Caco-2 (cell line): ENCODE data around the gene FXYD2. TPM values are rescaled to one million over a fixed set of nuclear protein-coding genes. Genes with fewer than 3 reads are reported as not detected.

Experiments
- BruUV-seq: library from RNA; stranded (reverse); fragments of 400-500 nt; replicated peaks from 2 replicates; lab custom pipeline; 2021; lab: Mats Ljungman, UMichigan
- CTCF ChIA-PET: fragments of 300-600 bp; sonication (Branson Sonifier 250); formaldehyde crosslinking; loops from one replicate; lab custom pipeline; 2022; ENCODE audit warnings: antibody characterized with exemption; lab: Charles Lee
- POLR2A ChIA-PET: fragments of 300-600 bp; sonication (Branson Sonifier 250); formaldehyde crosslinking; loops from one replicate; lab custom pipeline; 2022; ENCODE audit warnings: antibody characterized with exemption; lab: Charles Lee
- DNase-seq, 2 experiments: peaks; one replicate each; pipeline versions ENCODE4 v3.0.0 to v3.0.0-alpha.2; 2020 to 2022
- H3K27me3 ChIP-seq: replicated peaks from 2 replicates; pipeline ENCODE4 v1.6.0; 2011; ENCODE audit warnings: low read length; ENCODE audit not compliant: control insufficient read depth, insufficient read depth
- H3K36me3 ChIP-seq: 2 replicates; pipeline ENCODE4 v1.5.1; 2011; ENCODE audit warnings: low read length; ENCODE audit not compliant: control insufficient read depth, insufficient read depth
- H3K4me1 ChIP-seq: fragments of 250-450 bp; sonication (Bioruptor Pico); 2 replicates; pipeline ENCODE4 v1.5.1; 2020; ENCODE audit warnings: mild to moderate bottlenecking
- H3K4me3 ChIP-seq: 2 replicates; pipeline ENCODE4 v1.5.1; 2011; ENCODE audit warnings: low read depth, mild to moderate bottlenecking, control low read depth, low read length
- H3K9me3 ChIP-seq: fragments of 250-450 bp; sonication (Bioruptor Pico); 2 replicates; pipeline ENCODE4 v1.5.1; 2020; ENCODE audit warnings: mild to moderate bottlenecking, moderate library complexity
- H3K27ac Mint-ChIP-seq: one replicate; pipeline ENCODE4 v1.8.0; 2022; ENCODE audit warnings: mixed read lengths; ENCODE audit not compliant: unreplicated experiment
- H3K27me3 Mint-ChIP-seq: one replicate; pipeline ENCODE4 v1.8.0; 2022; ENCODE audit warnings: mixed read lengths; ENCODE audit not compliant: insufficient read depth, unreplicated experiment
- H3K36me3 Mint-ChIP-seq: one replicate; pipeline ENCODE4 v1.8.0; 2022; ENCODE audit warnings: mild to moderate bottlenecking, mixed read lengths; ENCODE audit not compliant: insufficient read depth, unreplicated experiment
- H3K4me1 Mint-ChIP-seq: one replicate; pipeline ENCODE4 v1.8.0; 2022; ENCODE audit warnings: low read depth, mixed read lengths; ENCODE audit not compliant: unreplicated experiment
- H3K4me3 Mint-ChIP-seq: one replicate; pipeline ENCODE4 v1.8.0; 2022; ENCODE audit warnings: mild to moderate bottlenecking, moderate library complexity, mixed read lengths; ENCODE audit not compliant: unreplicated experiment
- H3K9me3 Mint-ChIP-seq: one replicate; pipeline ENCODE4 v1.8.0; 2022; ENCODE audit warnings: mixed read lengths; ENCODE audit not compliant: unreplicated experiment
- intact Hi-C: fragments of 100-400 bp; cut with micrococcal nuclease; formaldehyde crosslinking; loops from one replicate; pipeline ENCODE4 v1.10.0; 2022; ENCODE audit not compliant: unreplicated experiment
- total RNA-seq: library from RNA; stranded (reverse); gene quantifications from 2 replicates; pipeline ENCODE4 v1.2.3, GENCODE V29; 2022
- TF ChIP-seq, protein P1 (sequence below), 2 experiments: fragments of 200-600 bp in 1 of 2; IDR thresholded peaks; 1 replicate in 1 of 2; 2 replicates in 1 of 2; pipeline versions ENCODE4 v1.5.1 to v1.8.0; 2011 to 2022; ENCODE audit warnings: antibody characterized with exemption in 1 of 2, control low read depth in 1 of 2, inconsistent platforms in 1 of 2, low read depth in 1 of 2, low read length in 1 of 2, mild to moderate bottlenecking in 1 of 2, moderate library complexity in 1 of 2; ENCODE audit not compliant: insufficient read depth in 1 of 2, severe bottlenecking in 1 of 2, unreplicated experiment in 1 of 2

The FXYD2 gene
- total RNA-seq, 1 experiment from 2014 or later = 0.48 TPM

DNA sequence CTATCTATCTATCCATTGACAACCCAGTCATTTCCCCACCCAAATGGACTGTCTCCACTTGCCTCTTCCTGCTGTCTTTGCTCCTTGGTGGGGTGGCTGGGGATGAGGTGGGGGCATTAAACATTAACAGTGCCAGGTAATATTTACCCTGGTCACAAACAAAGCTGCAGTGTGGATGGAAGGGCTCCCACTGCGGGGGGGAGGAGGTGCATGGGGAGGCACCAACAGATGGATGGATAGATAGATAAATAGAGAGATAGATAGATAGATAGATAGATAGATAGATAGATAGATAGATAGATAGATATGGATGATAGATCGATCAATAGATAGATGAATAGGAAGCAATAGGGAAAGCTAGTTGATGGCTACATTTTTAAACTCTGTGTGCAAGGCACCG lies 2.3 kb upstream of the FXYD2 start:
- H3K9me3 ChIP-seq = no peaks in the 10 kb centered on the region
- CTCF ChIA-PET = interaction anchor here (0.9 to 1.4 kb wide), 2 partner anchors 120 to 401 kb away, joined by 3 to 8 read pairs; no protein-coding TSS in a partner anchor
- no peaks in the 10 kb centered on the region for H3K27me3 Mint-ChIP-seq

DNA sequence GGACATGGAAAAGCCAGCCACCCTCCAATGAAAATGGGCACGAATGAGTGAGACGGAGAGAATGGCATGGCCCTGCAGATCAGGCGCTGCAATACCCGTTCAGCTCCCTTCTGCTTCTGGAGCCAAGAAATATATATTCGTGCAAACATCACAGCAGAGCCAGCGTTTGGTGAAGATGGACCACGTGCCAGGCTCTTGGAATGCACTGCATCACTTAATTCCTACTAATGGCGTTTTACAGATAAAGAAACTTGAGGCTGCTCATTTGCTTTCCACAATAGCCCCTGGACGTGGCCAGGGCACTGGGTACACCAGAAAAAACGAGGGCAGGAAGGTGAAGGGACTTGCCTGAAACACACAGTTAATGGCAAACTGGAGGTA lies 1.6 kb upstream of the FXYD2 start:
- Histone ChIP-seq H3K9me3 (no peaks in the 10 kb centered on the region), H3K27me3 (no peaks in the 10 kb centered on the region), H3K4me3 (no peak overlapping the region), H3K36me3 (no peaks in the 10 kb centered on the region), H3K4me1 (peaks cover 8% of the 10 kb centered on the region)
- H3K36me3 Mint-ChIP-seq = peaks cover 5% of the 10 kb centered on the region
- no peak overlapping the region for H3K27ac Mint-ChIP-seq
- CTCF ChIA-PET = interaction anchor here (0.6 to 1.9 kb wide), 3 partner anchors 25 to 120 kb away, joined by 3 to 8 read pairs (median 4); no protein-coding TSS in a partner anchor
- no TSS peak for BruUV-seq
- no peaks in the 10 kb centered on the region for H3K9me3 Mint-ChIP-seq
- no peaks in the 10 kb centered on the region for H3K27me3 Mint-ChIP-seq
- POLR2A ChIA-PET = no interaction called here
- DNase-seq = peak in 1 of 2 experiments; percentile 21
- TF ChIP-seq, protein P1, sequence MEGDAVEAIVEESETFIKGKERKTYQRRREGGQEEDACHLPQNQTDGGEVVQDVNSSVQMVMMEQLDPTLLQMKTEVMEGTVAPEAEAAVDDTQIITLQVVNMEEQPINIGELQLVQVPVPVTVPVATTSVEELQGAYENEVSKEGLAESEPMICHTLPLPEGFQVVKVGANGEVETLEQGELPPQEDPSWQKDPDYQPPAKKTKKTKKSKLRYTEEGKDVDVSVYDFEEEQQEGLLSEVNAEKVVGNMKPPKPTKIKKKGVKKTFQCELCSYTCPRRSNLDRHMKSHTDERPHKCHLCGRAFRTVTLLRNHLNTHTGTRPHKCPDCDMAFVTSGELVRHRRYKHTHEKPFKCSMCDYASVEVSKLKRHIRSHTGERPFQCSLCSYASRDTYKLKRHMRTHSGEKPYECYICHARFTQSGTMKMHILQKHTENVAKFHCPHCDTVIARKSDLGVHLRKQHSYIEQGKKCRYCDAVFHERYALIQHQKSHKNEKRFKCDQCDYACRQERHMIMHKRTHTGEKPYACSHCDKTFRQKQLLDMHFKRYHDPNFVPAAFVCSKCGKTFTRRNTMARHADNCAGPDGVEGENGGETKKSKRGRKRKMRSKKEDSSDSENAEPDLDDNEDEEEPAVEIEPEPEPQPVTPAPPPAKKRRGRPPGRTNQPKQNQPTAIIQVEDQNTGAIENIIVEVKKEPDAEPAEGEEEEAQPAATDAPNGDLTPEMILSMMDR (IDR thresholded peaks at IDR 0.05; ENCODE audit: insufficient read depth in 1 of 2, low read depth in 1 of 2, low read length in 1 of 2, severe bottlenecking in 1 of 2, unreplicated experiment in 1 of 2) = no peak
- intact Hi-C loops = no loop called here
- peaks cover 17% of the 10 kb centered on the region for H3K4me1 Mint-ChIP-seq
- H3K4me3 Mint-ChIP-seq = no peak overlapping the region

More for the DNA sequence above, 2.3 kb upstream of the FXYD2 start:
- Mint-ChIP-seq H3K4me3 (no peak overlapping the region), H3K9me3 (no peaks in the 10 kb centered on the region), H3K4me1 (peaks cover 17% of the 10 kb centered on the region), H3K36me3 (peaks cover 5% of the 10 kb centered on the region), H3K27ac (no peak overlapping the region)
- Histone ChIP-seq H3K4me3 (no peak overlapping the region), H3K27me3 (no peaks in the 10 kb centered on the region), H3K36me3 (no peaks in the 10 kb centered on the region), H3K4me1 (peaks cover 8% of the 10 kb centered on the region)
- DNase-seq = peak in 1 of 2 experiments; percentile 37
- POLR2A ChIA-PET = no interaction called here
- TF ChIP-seq, protein P1 (IDR thresholded peaks at IDR 0.05; ENCODE audit: insufficient read depth in 1 of 2, low read depth in 1 of 2, low read length in 1 of 2, severe bottlenecking in 1 of 2, unreplicated experiment in 1 of 2) = no peak
- no TSS peak for BruUV-seq
- intact Hi-C loops = no loop called here

DNA sequence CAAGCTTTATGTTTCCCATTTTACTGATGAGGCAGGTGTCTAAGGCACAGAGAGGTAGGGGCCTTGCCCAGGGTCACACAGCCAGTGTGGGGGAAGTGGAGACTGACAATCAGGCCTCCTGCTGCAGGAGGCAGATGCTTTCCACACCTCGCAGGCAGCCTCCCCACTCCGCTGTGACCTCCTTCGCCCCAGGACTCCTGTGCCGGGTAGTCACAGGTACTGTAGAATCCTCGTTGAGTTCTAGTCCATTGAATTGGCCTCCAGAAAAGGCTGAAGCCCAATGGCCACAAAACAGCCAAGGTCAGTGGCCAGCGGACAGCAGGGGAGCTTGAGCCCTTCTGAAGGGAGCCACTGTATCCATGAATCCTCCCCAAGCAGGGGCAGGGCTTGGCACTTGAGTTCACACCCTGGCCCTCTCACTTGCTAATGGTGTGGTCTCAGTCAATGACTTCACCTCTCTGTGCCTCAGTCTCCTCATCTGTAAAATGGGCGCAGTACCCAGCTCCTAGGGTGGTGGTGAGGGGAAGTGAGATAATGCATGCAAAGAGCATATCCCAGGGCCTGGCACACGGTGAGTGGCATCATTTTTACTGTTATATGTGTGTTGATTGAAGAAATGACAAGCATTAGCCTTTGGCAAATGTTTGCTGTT lies 1.1 kb upstream of the FXYD2 start:
- H3K9me3 ChIP-seq = no peaks in the 10 kb centered on the region
- H3K4me1 ChIP-seq = peaks cover 8% of the 10 kb centered on the region
- H3K27ac Mint-ChIP-seq = no peak overlapping the region
- no peak overlapping the region for H3K4me3 ChIP-seq
- ChIA-PET CTCF (interaction anchor here (0.6 to 4.3 kb wide), 3 partner anchors 24 to 121 kb away, joined by 3 to 39 read pairs (median 4); no protein-coding TSS in a partner anchor), POLR2A (no interaction called here)
- H3K36me3 ChIP-seq = no peaks in the 10 kb centered on the region
- peaks cover 5% of the 10 kb centered on the region for H3K36me3 Mint-ChIP-seq
- no peak overlapping the region for H3K4me3 Mint-ChIP-seq
- TF ChIP-seq, protein P1 (IDR thresholded peaks at IDR 0.05; ENCODE audit: insufficient read depth in 1 of 2, low read depth in 1 of 2, low read length in 1 of 2, severe bottlenecking in 1 of 2, unreplicated experiment in 1 of 2) = no peak
- no peaks in the 10 kb centered on the region for H3K9me3 Mint-ChIP-seq
- no peaks in the 10 kb centered on the region for H3K27me3 ChIP-seq
- BruUV-seq = no TSS peak
- DNase-seq = peak in 1 of 2 experiments; percentile 29
- peaks cover 15% of the 10 kb centered on the region for H3K4me1 Mint-ChIP-seq
- no peaks in the 10 kb centered on the region for H3K27me3 Mint-ChIP-seq
- intact Hi-C loops = no loop called here
